Left ventricle myocardium inferior (tissue), 1 donor: Measurements from ENCODE around the gene DOCK10. TPM values are rescaled to one million over a fixed set of nuclear protein-coding genes. Genes with fewer than 3 reads are reported as not detected.

Source experiments
- DNase-seq: peaks from one replicate; pipeline ENCODE4 v3.0.0-alpha.2; 2020
- H3K27ac ChIP-seq: fragments of 200-600 bp; replicated peaks from 2 replicates; pipeline ENCODE4 v1.8.0; 2021
- H3K27me3 ChIP-seq: fragments of 200-600 bp; 2 replicates; pipeline ENCODE4 v1.8.0; 2021; ENCODE audit warnings: low read depth
- H3K36me3 ChIP-seq: fragments of 200-600 bp; 2 replicates; pipeline ENCODE4 v1.8.0; 2021
- H3K4me1 ChIP-seq: fragments of 200-600 bp; 2 replicates; pipeline ENCODE4 v1.8.0; 2021
- H3K4me3 ChIP-seq: fragments of 200-600 bp; 2 replicates; pipeline ENCODE4 v1.8.0; 2021; ENCODE audit warnings: mild to moderate bottlenecking, moderate library complexity
- H3K9me3 ChIP-seq: fragments of 200-600 bp; replicated peaks from 2 replicates; pipeline ENCODE4 v1.8.0; 2021
- CTCF ChIP-seq: fragments of 200-600 bp; IDR thresholded peaks from 2 replicates; pipeline ENCODE4 v1.8.0; 2021; ENCODE audit warnings: antibody characterized with exemption, mild to moderate bottlenecking, borderline replicate concordance
- intact Hi-C: fragments of 100-400 bp; cut with micrococcal nuclease; formaldehyde crosslinking; loops from one replicate; pipeline ENCODE4 v1.11.0; 2022
- total RNA-seq: library from RNA; stranded (reverse); fragmentation: NEBNext Ultra II Directional; extraction: Animal tissue kit (Norgen Biotek cat#: 25700); gene quantifications from one replicate; pipeline ENCODE4 v1.2.1, GENCODE V29; 2021
- donor health status: DM: no; HTN: yes; CAD: no; lungs with severe emphysema.

DOCK10 gene
- total RNA-seq, 1 donor from 2014 or later = 1.6 TPM

GRCh38 chr2:224970311-224970710 is 72.0 kb downstream of the DOCK10 start:
- Histone ChIP-seq H3K9me3 (no peaks in the 10 kb centered on the region), H3K36me3 (no peaks in the 10 kb centered on the region), H3K27me3 (no peaks in the 10 kb centered on the region), H3K4me1 (no peaks in the 10 kb centered on the region), H3K27ac (no peak overlapping the region), H3K4me3 (no peak overlapping the region)
- no peak for DNase-seq
- TF ChIP-seq CTCF = no peak
- intact Hi-C loops = no loop called here

- no peak overlapping the region for H3K27ac ChIP-seq
- H3K9me3 ChIP-seq = no peaks in the 10 kb centered on the region
- H3K36me3 ChIP-seq = no peaks in the 10 kb centered on the region
- H3K4me3 ChIP-seq = no peak overlapping the region
- H3K4me1 ChIP-seq = no peaks in the 10 kb centered on the region
- intact Hi-C loops = no loop called here
- DNase-seq = no peak
- H3K27me3 ChIP-seq = no peaks in the 10 kb centered on the region
- TF ChIP-seq CTCF = no peak
These were observed 72.5 kb downstream of the DOCK10 start for GRCh38 chr2:224969633-224970260.

GRCh38 chr2:224969095-224969494 is 73.2 kb downstream of the DOCK10 start:
- DNase-seq = no peak
- Histone ChIP-seq H3K9me3 (no peaks in the 10 kb centered on the region), H3K36me3 (no peaks in the 10 kb centered on the region), H3K4me1 (no peaks in the 10 kb centered on the region), H3K4me3 (no peak overlapping the region), H3K27ac (no peak overlapping the region), H3K27me3 (no peaks in the 10 kb centered on the region)
- intact Hi-C loops = no loop called here
- TF ChIP-seq CTCF = no peak

- H3K27ac ChIP-seq = no peak overlapping the region
- intact Hi-C loops = no loop called here
- H3K36me3 ChIP-seq = no peaks in the 10 kb centered on the region
- no peaks in the 10 kb centered on the region for H3K4me1 ChIP-seq
- no peak overlapping the region for H3K4me3 ChIP-seq
- no peak for TF ChIP-seq CTCF
- no peaks in the 10 kb centered on the region for H3K9me3 ChIP-seq
- DNase-seq = no peak
- no peaks in the 10 kb centered on the region for H3K27me3 ChIP-seq
These were observed 74.2 kb downstream of the DOCK10 start for GRCh38 chr2:224968051-224968450.

GRCh38 chr2:224966613-224967012 is 75.7 kb downstream of the DOCK10 start:
- TF ChIP-seq CTCF = no peak
- no peaks in the 10 kb centered on the region for H3K27me3 ChIP-seq
- H3K27ac ChIP-seq = no peak overlapping the region
- intact Hi-C loops = no loop called here
- no peaks in the 10 kb centered on the region for H3K9me3 ChIP-seq
- no peak for DNase-seq
- H3K36me3 ChIP-seq = no peaks in the 10 kb centered on the region
- no peaks in the 10 kb centered on the region for H3K4me1 ChIP-seq
- no peak overlapping the region for H3K4me3 ChIP-seq
